Suprapubic skin (tissue), 4 donors: ENCODE measurements around the gene SRSF6.

Experiments
- POLR2A ChIP-seq, 2 donors: fragments of 450-650 bp; IDR thresholded peaks; one replicate each; pipeline ENCODE4 v1.6.1; 2017; ENCODE audit warnings: antibody characterized with exemption in 2 of 2, mild to moderate bottlenecking in 2 of 2, moderate library complexity in 2 of 2
- POLR2AphosphoS5 ChIP-seq, 3 donors: sonication (generic); formaldehyde crosslinking; IDR thresholded peaks; one replicate each; pipeline ENCODE4 v1.6.1; 2017; ENCODE audit warnings: antibody characterized with exemption in 3 of 3
- TF ChIP-seq, protein P1 (sequence below), 2 donors: fragments of 200-600 bp in 1 of 2; fragments of 450-650 bp in 1 of 2; sonication (generic) in 1 of 2; IDR thresholded peaks; one replicate each; pipeline ENCODE4 v1.5.1; 2016 to 2019; ENCODE audit warnings: antibody characterized with exemption in 2 of 2, mild to moderate bottlenecking in 1 of 2, moderate library complexity in 1 of 2

DNA sequence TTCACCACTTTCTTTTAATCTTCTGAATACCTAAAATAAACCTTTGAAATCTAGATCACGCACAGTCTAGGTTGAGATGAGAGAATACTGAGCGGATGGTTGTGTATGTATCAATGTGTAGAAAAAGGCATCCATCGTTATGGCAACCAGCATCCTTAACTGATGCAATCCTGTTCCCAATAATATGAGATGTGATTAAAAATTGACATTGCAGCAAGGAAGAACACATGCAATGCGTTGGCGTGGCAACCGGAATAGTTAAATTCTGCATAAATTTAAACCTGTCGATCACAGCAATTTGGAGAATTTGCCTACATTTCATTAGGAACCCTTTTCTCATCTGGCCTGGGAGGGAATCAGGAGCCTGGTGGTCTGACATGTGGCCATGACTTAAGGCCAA, 48.5 kb downstream of the SRSF6 start:
- TF ChIP-seq, protein P1, sequence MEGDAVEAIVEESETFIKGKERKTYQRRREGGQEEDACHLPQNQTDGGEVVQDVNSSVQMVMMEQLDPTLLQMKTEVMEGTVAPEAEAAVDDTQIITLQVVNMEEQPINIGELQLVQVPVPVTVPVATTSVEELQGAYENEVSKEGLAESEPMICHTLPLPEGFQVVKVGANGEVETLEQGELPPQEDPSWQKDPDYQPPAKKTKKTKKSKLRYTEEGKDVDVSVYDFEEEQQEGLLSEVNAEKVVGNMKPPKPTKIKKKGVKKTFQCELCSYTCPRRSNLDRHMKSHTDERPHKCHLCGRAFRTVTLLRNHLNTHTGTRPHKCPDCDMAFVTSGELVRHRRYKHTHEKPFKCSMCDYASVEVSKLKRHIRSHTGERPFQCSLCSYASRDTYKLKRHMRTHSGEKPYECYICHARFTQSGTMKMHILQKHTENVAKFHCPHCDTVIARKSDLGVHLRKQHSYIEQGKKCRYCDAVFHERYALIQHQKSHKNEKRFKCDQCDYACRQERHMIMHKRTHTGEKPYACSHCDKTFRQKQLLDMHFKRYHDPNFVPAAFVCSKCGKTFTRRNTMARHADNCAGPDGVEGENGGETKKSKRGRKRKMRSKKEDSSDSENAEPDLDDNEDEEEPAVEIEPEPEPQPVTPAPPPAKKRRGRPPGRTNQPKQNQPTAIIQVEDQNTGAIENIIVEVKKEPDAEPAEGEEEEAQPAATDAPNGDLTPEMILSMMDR (IDR thresholded peaks at IDR 0.05) = no peak
- TF ChIP-seq POLR2A (IDR thresholded peaks at IDR 0.05) (no peak), POLR2AphosphoS5 (IDR thresholded peaks at IDR 0.05) (no peak)
